GM18873 (cell line): ENCODE results near the gene PPP5C.

ENCODE experiments used
- ATAC-seq: cut with Tn5 transposase; IDR thresholded peaks from one replicate; pipeline ENCODE4 v1.9.1; 2021; ENCODE audit warnings: mild to moderate bottlenecking, moderate library complexity, moderate number of reproducible peaks; ENCODE audit not compliant: unreplicated experiment, low FRiP score

PPP5C gene

GRCh38 chr19:46330319-46330918, 16.5 kb upstream of the PPP5C start:
- ATAC-seq: no peak

- ATAC-seq: no peak
These were observed 9.4 kb upstream of the PPP5C start for GRCh38 chr19:46337487-46337886.

GRCh38 chr19:46339446-46339845, 7.4 kb upstream of the PPP5C start:
- no peak for ATAC-seq

- ATAC-seq: no peak
These were observed 6.7 kb upstream of the PPP5C start for GRCh38 chr19:46340051-46340659.

GRCh38 chr19:46341937-46342336, 5.0 kb upstream of the PPP5C start:
- no peak for ATAC-seq

GRCh38 chr19:46344363-46344762, 2.5 kb upstream of the PPP5C start:
- ATAC-seq: no peak

- no peak for ATAC-seq
These were observed 1.7 kb upstream of the PPP5C start for GRCh38 chr19:46345157-46345556.

- no peak for ATAC-seq
These were observed 641 bp downstream of the PPP5C start for GRCh38 chr19:46347572-46347883.

GRCh38 chr19:46347985-46348384, 1.1 kb downstream of the PPP5C start:
- ATAC-seq: no peak

- ATAC-seq: no peak
These were observed 2.6 kb downstream of the PPP5C start for GRCh38 chr19:46349311-46349993.

- ATAC-seq: no peak
These were observed 3.3 kb downstream of the PPP5C start for GRCh38 chr19:46350029-46350757.

- no peak for ATAC-seq
These were observed 3.9 kb downstream of the PPP5C start for GRCh38 chr19:46350758-46351159.

GRCh38 chr19:46351241-46352041, 4.6 kb downstream of the PPP5C start:
- no peak for ATAC-seq

- ATAC-seq: no peak
These were observed 7.0 kb downstream of the PPP5C start for GRCh38 chr19:46353730-46354528.

- no peak for ATAC-seq
These were observed 8.6 kb downstream of the PPP5C start for GRCh38 chr19:46355234-46356148.

GRCh38 chr19:46356149-46357055, 9.5 kb downstream of the PPP5C start:
- ATAC-seq: no peak

GRCh38 chr19:46357846-46358583, 11.1 kb downstream of the PPP5C start:
- no peak for ATAC-seq
